ENCODE data around the gene CAMK2N1.
"Not testable (repeated sequence)": the region's sequence is repeated elsewhere in the genome, so short reads cannot be mapped to it uniquely, and the experiment has no call there.

The CAMK2N1 gene

DNA sequence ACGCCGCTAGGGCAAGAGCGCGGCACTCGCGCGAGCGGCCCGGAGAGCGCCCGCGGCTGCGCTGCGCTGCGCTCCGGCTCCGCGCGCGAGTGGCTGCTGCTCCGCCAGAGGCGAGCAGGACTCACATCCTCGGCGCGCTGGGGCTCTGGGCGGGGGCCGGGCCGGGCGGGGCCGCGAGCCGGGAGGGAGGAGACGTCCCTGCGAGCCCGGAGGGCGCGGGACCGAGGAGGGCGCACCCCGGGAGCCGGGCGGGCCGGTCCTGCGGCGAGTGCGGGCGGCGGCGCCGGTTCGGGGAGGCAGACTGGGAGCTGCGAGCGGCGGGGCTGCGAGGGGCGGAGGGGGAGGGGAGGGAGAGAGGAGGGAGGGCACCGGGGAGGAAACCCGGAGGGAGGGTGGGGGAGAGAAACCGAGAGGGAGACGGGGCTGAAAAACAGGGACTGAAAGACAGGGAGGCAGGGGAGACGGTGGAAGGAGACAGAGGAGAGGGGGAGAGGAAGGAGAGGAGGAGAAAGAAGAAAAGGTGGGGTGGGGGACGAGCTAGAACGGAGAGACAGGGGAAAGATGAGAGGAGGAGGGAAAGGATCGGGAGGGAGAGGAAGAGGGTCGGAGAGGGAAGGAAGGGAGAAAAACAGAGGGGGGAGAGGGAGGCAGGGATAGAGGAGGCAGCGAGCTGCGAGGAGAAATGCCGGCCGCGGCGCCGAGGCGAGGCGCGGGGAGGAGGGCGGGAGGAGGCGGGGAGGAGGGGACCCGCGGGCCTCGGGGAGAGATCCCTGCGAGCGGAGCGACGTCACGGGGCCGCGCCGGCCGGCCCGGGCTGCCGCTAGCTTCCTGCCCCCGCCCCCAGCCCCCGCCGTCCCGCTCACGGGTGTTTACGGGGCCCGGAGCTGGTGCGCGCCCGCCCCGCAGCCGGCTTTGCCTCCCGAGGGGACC is at the start of gene CAMK2N1:
CAMK2N1 (minus strand) TSS at position 684 of the 930 bp plus-strand sequence. CDS start 831 bp downstream, outside the sequence.
- Mint-ChIP-seq H3K36me3 (ENCODE audit: low read depth) (no peaks in the 10 kb centered on the region), H3K4me3 (peak within 1 kb of the TSS; percentile 72), H3K9me3 (no peaks in the 10 kb centered on the region), H3K27ac (no peak within 1 kb of the TSS), H3K27me3 (peaks cover 51% of the 10 kb centered on the region), H3K4me1 (peaks cover 19% of the 10 kb centered on the region)
- peak; percentile 49 for ATAC-seq
- DNase-seq, result peak; percentile 60

- H3K4me3 Mint-ChIP-seq, result no peak overlapping the region
- DNase-seq (no peak), ATAC-seq (no peak)
- no peak overlapping the region for H3K27ac Mint-ChIP-seq
- no peaks in the 10 kb centered on the region for H3K36me3 Mint-ChIP-seq (ENCODE audit: low read depth)
- peaks cover 28% of the 10 kb centered on the region for H3K27me3 Mint-ChIP-seq
- H3K9me3 Mint-ChIP-seq, result no peaks in the 10 kb centered on the region
- H3K4me1 Mint-ChIP-seq, result no peaks in the 10 kb centered on the region
Observed at GRCh38 chr1:20534659-20535417, 48.8 kb upstream of the CAMK2N1 start.

DNA sequence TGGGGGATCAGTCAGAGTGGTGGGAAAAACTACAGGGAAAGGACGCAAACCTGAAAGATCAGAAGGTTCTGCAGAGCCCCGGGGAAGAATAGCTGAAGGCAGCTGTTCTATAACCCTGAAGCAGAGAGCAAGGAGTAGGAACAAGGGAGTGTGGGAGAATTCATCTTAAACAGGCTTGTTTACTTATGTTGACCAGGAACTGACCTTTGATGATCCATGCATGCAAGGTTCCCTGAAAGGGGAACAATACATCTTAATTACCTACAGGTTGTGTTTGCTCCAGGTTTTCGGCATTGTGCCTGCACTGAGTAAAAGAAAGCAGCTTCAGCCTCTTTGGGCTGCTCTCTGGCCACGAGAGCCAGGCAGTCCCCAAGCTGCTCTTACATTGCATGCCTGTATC is 47.6 kb upstream of the CAMK2N1 start:
- no peaks in the 10 kb centered on the region for H3K36me3 Mint-ChIP-seq (ENCODE audit: low read depth)
- ATAC-seq (no peak), DNase-seq (no peak)
- no peaks in the 10 kb centered on the region for H3K4me1 Mint-ChIP-seq
- no peaks in the 10 kb centered on the region for H3K9me3 Mint-ChIP-seq
- no peak overlapping the region for H3K27ac Mint-ChIP-seq
- H3K4me3 Mint-ChIP-seq, result no peak overlapping the region
- peaks cover 34% of the 10 kb centered on the region for H3K27me3 Mint-ChIP-seq

DNA sequence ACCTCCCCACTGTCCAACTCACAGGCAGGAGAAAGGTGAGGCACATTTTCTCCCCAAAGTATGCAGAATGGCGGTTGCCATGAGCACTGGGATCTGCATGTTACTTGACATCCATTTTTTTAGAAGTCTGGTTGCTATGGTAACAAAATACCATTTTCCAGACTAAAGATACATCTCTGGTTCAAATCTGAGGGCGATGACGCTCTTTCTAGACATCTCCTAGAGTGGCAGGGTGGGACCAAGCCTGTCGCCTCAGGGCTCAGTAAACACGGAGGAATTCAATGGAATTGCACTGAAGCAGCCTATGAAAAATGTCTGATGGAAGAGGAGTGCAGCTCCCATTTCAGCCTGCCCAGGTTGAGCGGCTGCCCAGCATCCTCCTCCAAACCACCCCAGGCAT is 44.9 kb upstream of the CAMK2N1 start:
- ATAC-seq (no peak), DNase-seq (no peak)
- H3K27ac Mint-ChIP-seq, result no peak overlapping the region
- H3K4me1 Mint-ChIP-seq, result no peaks in the 10 kb centered on the region
- H3K9me3 Mint-ChIP-seq, result no peaks in the 10 kb centered on the region
- no peak overlapping the region for H3K4me3 Mint-ChIP-seq
- H3K36me3 Mint-ChIP-seq (ENCODE audit: low read depth), result no peaks in the 10 kb centered on the region
- peaks cover 40% of the 10 kb centered on the region for H3K27me3 Mint-ChIP-seq

GRCh38 chr1:20530306-20530705 is 44.3 kb upstream of the CAMK2N1 start:
- Mint-ChIP-seq H3K27me3 (peaks cover 37% of the 10 kb centered on the region), H3K4me3 (no peak overlapping the region), H3K27ac (no peak overlapping the region), H3K9me3 (no peaks in the 10 kb centered on the region), H3K4me1 (no peaks in the 10 kb centered on the region), H3K36me3 (ENCODE audit: low read depth) (no peaks in the 10 kb centered on the region)
- DNase-seq, result no peak
- ATAC-seq, result no peak

GRCh38 chr1:20528221-20528620 is 42.2 kb upstream of the CAMK2N1 start:
- H3K27ac Mint-ChIP-seq, result no peak overlapping the region
- DNase-seq (no peak), ATAC-seq (no peak)
- peaks cover 33% of the 10 kb centered on the region for H3K27me3 Mint-ChIP-seq
- H3K9me3 Mint-ChIP-seq, result no peaks in the 10 kb centered on the region
- no peaks in the 10 kb centered on the region for H3K4me1 Mint-ChIP-seq
- no peak overlapping the region for H3K4me3 Mint-ChIP-seq
- no peaks in the 10 kb centered on the region for H3K36me3 Mint-ChIP-seq (ENCODE audit: low read depth)

- Mint-ChIP-seq H3K27me3 (peaks cover 37% of the 10 kb centered on the region), H3K4me3 (no peak overlapping the region), H3K27ac (no peak overlapping the region), H3K9me3 (no peaks in the 10 kb centered on the region), H3K36me3 (ENCODE audit: low read depth) (no peaks in the 10 kb centered on the region), H3K4me1 (no peaks in the 10 kb centered on the region)
- DNase-seq, result no peak
- ATAC-seq, result no peak
Observed at GRCh38 chr1:20526267-20526666, 40.3 kb upstream of the CAMK2N1 start.

DNA sequence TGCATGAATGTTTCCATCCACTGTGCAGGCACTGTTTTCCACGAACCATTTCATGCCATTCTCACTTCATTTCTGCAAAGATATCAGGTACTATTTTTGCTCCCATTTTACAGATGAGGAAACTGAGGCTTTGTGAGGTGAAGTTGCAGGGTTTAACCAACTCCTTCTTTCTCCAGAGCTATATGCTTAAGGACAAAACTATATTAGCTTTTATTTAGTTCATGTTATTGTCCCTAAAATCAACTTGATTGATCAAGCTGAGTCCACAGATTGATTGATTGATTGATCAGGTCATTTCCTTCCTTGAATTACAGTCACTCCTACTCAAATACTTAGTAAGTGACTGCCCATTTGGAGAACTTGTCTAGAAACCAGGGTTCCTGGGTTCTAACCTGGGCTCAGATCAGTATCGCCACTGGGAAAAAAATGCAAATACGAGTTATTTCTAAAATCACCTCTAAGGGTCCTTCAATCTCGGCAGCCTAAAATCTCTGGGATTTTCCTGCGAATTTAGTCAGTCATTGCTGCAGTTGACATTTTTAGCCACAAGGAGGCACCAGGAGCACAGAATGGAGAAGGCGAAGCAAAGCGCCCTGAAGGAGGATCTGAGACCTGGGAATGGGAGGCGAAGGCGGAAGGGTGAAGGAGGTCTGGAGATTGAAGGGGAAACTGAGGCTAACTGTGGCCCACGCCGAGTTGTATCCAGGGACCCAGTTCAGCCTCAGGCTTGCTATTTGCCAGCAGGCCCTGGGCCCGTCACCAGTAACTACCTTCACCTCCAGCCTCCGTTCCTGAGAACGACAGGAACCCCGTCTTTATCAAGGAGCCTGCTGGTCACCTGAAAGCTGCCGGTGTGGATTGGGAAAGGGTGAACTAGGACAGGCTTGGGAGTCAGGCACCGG is 36.2 kb upstream of the CAMK2N1 start:
- no peaks in the 10 kb centered on the region for H3K36me3 Mint-ChIP-seq (ENCODE audit: low read depth)
- DNase-seq, result peak; percentile 74
- no peaks in the 10 kb centered on the region for H3K9me3 Mint-ChIP-seq
- H3K27ac Mint-ChIP-seq, result no peak overlapping the region
- H3K4me1 Mint-ChIP-seq, result no peaks in the 10 kb centered on the region
- no peak for ATAC-seq
- H3K4me3 Mint-ChIP-seq, result no peak overlapping the region
- H3K27me3 Mint-ChIP-seq, result peaks cover 16% of the 10 kb centered on the region

DNA sequence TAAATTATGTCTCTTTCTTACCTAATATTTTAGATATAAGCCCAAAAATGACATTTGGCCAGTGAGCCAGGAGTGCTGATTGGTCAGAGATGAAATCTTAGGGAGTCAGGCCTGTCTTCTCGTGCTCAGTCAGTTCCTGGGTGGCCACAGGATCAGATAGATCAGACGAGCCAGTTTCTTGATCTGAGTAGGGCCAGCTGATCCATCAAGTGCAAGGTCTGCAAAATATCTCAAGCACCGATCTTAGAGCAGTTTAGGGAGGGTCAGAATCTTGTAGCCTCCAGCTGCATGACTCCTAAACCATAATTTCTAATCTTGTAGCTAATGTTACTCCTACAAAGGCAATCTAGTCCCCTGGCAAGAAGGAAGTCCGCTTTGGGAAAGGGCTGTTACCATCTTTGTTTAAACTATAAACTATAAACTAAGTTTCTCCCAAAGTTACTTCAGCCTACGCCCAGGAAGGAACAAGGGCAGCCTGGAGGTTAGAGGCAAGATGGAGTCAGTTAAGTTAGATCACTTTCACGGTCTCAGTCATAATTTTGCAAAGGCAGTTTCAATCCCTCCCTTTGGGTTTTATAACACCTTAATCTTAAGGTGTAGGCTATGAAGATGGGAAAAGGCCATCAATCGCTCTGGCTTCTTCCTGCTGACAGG is 33.7 kb upstream of the CAMK2N1 start:
- not testable (repeated sequence) for H3K27ac Mint-ChIP-seq; H3K4me3 Mint-ChIP-seq; H3K4me1 Mint-ChIP-seq; H3K9me3 Mint-ChIP-seq; H3K36me3 Mint-ChIP-seq (ENCODE audit: low read depth); DNase-seq; ATAC-seq
- peaks cover 13% of the 10 kb centered on the region for H3K27me3 Mint-ChIP-seq

GRCh38 chr1:20511518-20512428 is 25.8 kb upstream of the CAMK2N1 start:
- Mint-ChIP-seq H3K4me3 (no peak overlapping the region), H3K27ac (no peak overlapping the region), H3K4me1 (peaks cover 8% of the 10 kb centered on the region), H3K27me3 (peaks cover 8% of the 10 kb centered on the region), H3K36me3 (ENCODE audit: low read depth) (no peaks in the 10 kb centered on the region), H3K9me3 (no peaks in the 10 kb centered on the region)
- DNase-seq, result no peak
- ATAC-seq, result no peak

GRCh38 chr1:20508411-20508771 is 22.4 kb upstream of the CAMK2N1 start:
- H3K4me1 Mint-ChIP-seq, result peaks cover 29% of the 10 kb centered on the region
- ATAC-seq (no peak), DNase-seq (no peak)
- H3K9me3 Mint-ChIP-seq, result no peaks in the 10 kb centered on the region
- H3K36me3 Mint-ChIP-seq (ENCODE audit: low read depth), result no peaks in the 10 kb centered on the region
- peak overlapping the region; percentile 70 for H3K27ac Mint-ChIP-seq
- peaks cover 5% of the 10 kb centered on the region for H3K27me3 Mint-ChIP-seq
- H3K4me3 Mint-ChIP-seq, result peak overlapping the region; percentile 92

- peak within 1 kb of the TSS; percentile 70 for H3K27ac Mint-ChIP-seq
Observed at GRCh38 chr1:20507564-20508410, 21.8 kb upstream of the CAMK2N1 start, which contains the start of gene MUL1. Gene MUL1, minus strand, starts transcription at chr1:20508151. Its CDS starts 127 bp downstream, at chr1:20508024.

More at GRCh38 chr1:20507564-20508410, 21.8 kb upstream of the CAMK2N1 start, which contains the start of gene MUL1:
- peaks cover under 1% of the 10 kb centered on the region for H3K27me3 Mint-ChIP-seq
- peaks cover 2% of the 10 kb centered on the region for H3K36me3 Mint-ChIP-seq (ENCODE audit: low read depth)
- H3K4me3 Mint-ChIP-seq, result peak within 1 kb of the TSS; percentile 92
- ATAC-seq (peak; percentile 98), DNase-seq (peak; percentile 98)
- peaks cover 29% of the 10 kb centered on the region for H3K4me1 Mint-ChIP-seq
- no peaks in the 10 kb centered on the region for H3K9me3 Mint-ChIP-seq

Measured in activated naive CD8-positive, alpha-beta T cell treated with anti-CD3 and anti-CD28 coated beads, Interleukin-2, amount 50 U/mL, for 24 hours (primary cell).